HG03066 (cell line): Measurements from ENCODE around the gene LHX5.

ENCODE experiments used
- ATAC-seq: cut with Tn5 transposase; IDR thresholded peaks from one replicate; pipeline ENCODE4 v1.9.1; 2021; ENCODE audit warnings: low read depth; ENCODE audit not compliant: unreplicated experiment

LHX5 gene

GRCh38 chr12:113466454-113467141 lies 5.1 kb downstream of the LHX5 start:
- ATAC-seq, result no peak

GRCh38 chr12:113465808-113466453 lies 5.7 kb downstream of the LHX5 start:
- no peak for ATAC-seq

GRCh38 chr12:113464852-113465719 lies 6.6 kb downstream of the LHX5 start:
- no peak for ATAC-seq

- no peak for ATAC-seq
Measured at GRCh38 chr12:113464452-113464775, 7.3 kb downstream of the LHX5 start.

- no peak for ATAC-seq
Measured at GRCh38 chr12:113463746-113464451, 7.8 kb downstream of the LHX5 start.

GRCh38 chr12:113462998-113463745 lies 8.5 kb downstream of the LHX5 start:
- ATAC-seq, result no peak

GRCh38 chr12:113462117-113462774 lies 9.4 kb downstream of the LHX5 start:
- no peak for ATAC-seq

GRCh38 chr12:113461666-113462065 lies 10.0 kb downstream of the LHX5 start:
- ATAC-seq, result no peak

GRCh38 chr12:113459981-113460380 lies 11.7 kb downstream of the LHX5 start:
- no peak for ATAC-seq

- no peak for ATAC-seq
Measured at GRCh38 chr12:113457710-113458109, 14.0 kb downstream of the LHX5 start.

GRCh38 chr12:113457185-113457584 lies 14.5 kb downstream of the LHX5 start:
- no peak for ATAC-seq

GRCh38 chr12:113456761-113457160 lies 14.9 kb downstream of the LHX5 start:
- no peak for ATAC-seq

GRCh38 chr12:113456199-113456598 lies 15.5 kb downstream of the LHX5 start:
- no peak for ATAC-seq

GRCh38 chr12:113453330-113453729 lies 18.3 kb downstream of the LHX5 start:
- ATAC-seq, result no peak

- no peak for ATAC-seq
Measured at GRCh38 chr12:113452458-113452857, 19.2 kb downstream of the LHX5 start.

- ATAC-seq, result no peak
Measured at GRCh38 chr12:113449839-113450238, 21.8 kb downstream of the LHX5 start.

GRCh38 chr12:113449299-113449698 lies 22.4 kb downstream of the LHX5 start:
- ATAC-seq, result no peak

- no peak for ATAC-seq
Measured at GRCh38 chr12:113448873-113449272, 22.8 kb downstream of the LHX5 start.

- no peak for ATAC-seq
Measured at GRCh38 chr12:113445544-113446171, 26.0 kb downstream of the LHX5 start.
